ENCODE measurements around the gene IQCB1.

Gene IQCB1

GRCh38 chr3:121757087-121757811, 77.6 kb downstream of the IQCB1 start:
- Mint-ChIP-seq H3K27ac (peak overlapping the region in 2 of 3 experiments; percentile 82 to 85), H3K4me3 (no peak overlapping the region), H3K9me3 (no peaks in the 10 kb centered on the region), H3K36me3 (ENCODE audit: low read depth) (no peaks in the 10 kb centered on the region), H3K27me3 (ENCODE audit: low read depth) (peaks cover 25% of the 10 kb centered on the region), H3K4me1 (peaks cover 16% of the 10 kb centered on the region)
- TF ChIP-seq CTCF (IDR thresholded peaks at IDR 0.05; ENCODE audit: unreplicated experiment in 3 of 3) = no peak

- H3K27ac Mint-ChIP-seq = no peak overlapping the region
These were observed 82.1 kb downstream of the IQCB1 start for GRCh38 chr3:121752772-121753171.

GRCh38 chr3:121752261-121752660, 82.6 kb downstream of the IQCB1 start:
- Mint-ChIP-seq H3K4me3 (peak overlapping the region; percentile 19 to 68 (median 54)), H3K27me3 (ENCODE audit: low read depth) (peaks cover 24% of the 10 kb centered on the region), H3K36me3 (ENCODE audit: low read depth) (no peaks in the 10 kb centered on the region), H3K27ac (no peak overlapping the region), H3K9me3 (no peaks in the 10 kb centered on the region), H3K4me1 (peaks cover 9% of the 10 kb centered on the region)
- TF ChIP-seq CTCF (IDR thresholded peaks at IDR 0.05; ENCODE audit: unreplicated experiment in 3 of 3) = no peak

More at GRCh38 chr3:121752772-121753171, 82.1 kb downstream of the IQCB1 start:
- H3K36me3 Mint-ChIP-seq (ENCODE audit: low read depth) = no peaks in the 10 kb centered on the region
- H3K4me1 Mint-ChIP-seq = peaks cover 9% of the 10 kb centered on the region
- no peaks in the 10 kb centered on the region for H3K9me3 Mint-ChIP-seq
- H3K27me3 Mint-ChIP-seq (ENCODE audit: low read depth) = peaks cover 25% of the 10 kb centered on the region
- no peak overlapping the region for H3K4me3 Mint-ChIP-seq
- no peak for TF ChIP-seq CTCF (IDR thresholded peaks at IDR 0.05; ENCODE audit: unreplicated experiment in 3 of 3)

- Mint-ChIP-seq H3K9me3 (no peaks in the 10 kb centered on the region), H3K4me1 (peaks cover 6% of the 10 kb centered on the region), H3K4me3 (no peak overlapping the region), H3K27me3 (ENCODE audit: low read depth) (peaks cover 24% of the 10 kb centered on the region), H3K36me3 (ENCODE audit: low read depth) (no peaks in the 10 kb centered on the region), H3K27ac (no peak overlapping the region)
- no peak for TF ChIP-seq CTCF (IDR thresholded peaks at IDR 0.05; ENCODE audit: unreplicated experiment in 3 of 3)
These were observed 84.8 kb downstream of the IQCB1 start for GRCh38 chr3:121750087-121750415.

- H3K27me3 Mint-ChIP-seq (ENCODE audit: low read depth) = peaks cover 20% of the 10 kb centered on the region
These were observed 85.4 kb downstream of the IQCB1 start, which contains the start of gene GOLGB1 for GRCh38 chr3:121749276-121750086. Gene GOLGB1, minus strand, starts transcription at chr3:121749741. Its CDS starts 18,770 bp downstream, at chr3:121730971.

More at GRCh38 chr3:121749276-121750086, 85.4 kb downstream of the IQCB1 start, which contains the start of gene GOLGB1:
- no peak for TF ChIP-seq CTCF (IDR thresholded peaks at IDR 0.05; ENCODE audit: unreplicated experiment in 3 of 3)
- Mint-ChIP-seq H3K36me3 (ENCODE audit: low read depth) (peaks cover 3% of the 10 kb centered on the region), H3K9me3 (no peaks in the 10 kb centered on the region), H3K4me3 (no peak within 1 kb of the TSS), H3K4me1 (peaks cover 6% of the 10 kb centered on the region), H3K27ac (peak within 1 kb of the TSS in 1 of 3 experiments; percentile 38)

All from nephron (organoid).